Keratinocyte (primary cell): ENCODE results near the gene LGALS14. TPM values are rescaled to one million over a fixed set of nuclear protein-coding genes. Genes with fewer than 3 reads are reported as not detected.
"Not testable (repeated sequence)": the region's sequence is repeated elsewhere in the genome, so short reads cannot be mapped to it uniquely, and the experiment has no call there.

ENCODE experiments used
- DNase-seq: peaks from one replicate; pipeline ENCODE4 v3.0.0-alpha.2; 2011; ENCODE audit warnings: low read depth, missing footprints, low spot score
- FAIRE-seq: peaks from 2 replicates; lab custom pipeline; 2011; peaks lifted over from hg19 to GRCh38; lab: Jason Lieb, UNC
- H2AFZ ChIP-seq: 2 replicates; pipeline ENCODE4 v1.6.0; 2012; ENCODE audit warnings: low read length, control low read depth, inconsistent platforms; ENCODE audit not compliant: control insufficient read depth
- H3K27ac ChIP-seq: 2 replicates; pipeline ENCODE4 v1.5.1; 2011; ENCODE audit warnings: low read length; ENCODE audit not compliant: control insufficient read depth, insufficient read depth
- H3K27me3 ChIP-seq: 3 replicates; pipeline ENCODE4 v1.6.0; 2011; ENCODE audit warnings: low read length; ENCODE audit not compliant: control insufficient read depth, insufficient read depth; ENCODE audit errors: extremely low read depth
- H3K36me3 ChIP-seq, 2 experiments: 2 replicates in 1 of 2; 3 replicates in 1 of 2; pipeline ENCODE4 v1.5.1; 2011; ENCODE audit warnings: low read length in 2 of 2, mild to moderate bottlenecking in 1 of 2; ENCODE audit not compliant: control insufficient read depth in 2 of 2, insufficient read depth in 2 of 2; ENCODE audit errors: extremely low read depth in 1 of 2
- H3K4me1 ChIP-seq: 3 replicates; pipeline ENCODE4 v1.5.1; 2011; ENCODE audit warnings: low read length; ENCODE audit not compliant: control insufficient read depth, insufficient read depth; ENCODE audit errors: extremely low read depth
- H3K4me2 ChIP-seq: 3 replicates; pipeline ENCODE4 v1.6.0; 2011; ENCODE audit warnings: low read depth, low read length; ENCODE audit not compliant: control insufficient read depth, insufficient read depth; ENCODE audit errors: extremely low read depth
- H3K4me3 ChIP-seq, 3 experiments: fragments of 200-600 bp in 1 of 3; sonication (generic) in 1 of 3; 2 replicates in 2 of 3; 3 replicates in 1 of 3; pipeline ENCODE4 v1.5.1; 2011 to 2016; ENCODE audit warnings: low read length in 3 of 3, mild to moderate bottlenecking in 3 of 3, control low read depth in 2 of 3, inconsistent platforms in 1 of 3, low read depth in 1 of 3, mixed read lengths in 1 of 3, mixed run types in 1 of 3, moderate library complexity in 1 of 3; ENCODE audit not compliant: control insufficient read depth in 2 of 3, insufficient read depth in 2 of 3; ENCODE audit errors: extremely low read depth in 1 of 3
- H3K79me2 ChIP-seq: 2 replicates; pipeline ENCODE4 v1.6.0; 2012; ENCODE audit warnings: low read length; ENCODE audit not compliant: control insufficient read depth, insufficient read depth
- H3K9ac ChIP-seq: 3 replicates; pipeline ENCODE4 v1.6.0; 2011; ENCODE audit warnings: low read length; ENCODE audit not compliant: control insufficient read depth, insufficient read depth; ENCODE audit errors: extremely low read depth
- H3K9me1 ChIP-seq: 3 replicates; pipeline ENCODE4 v1.6.0; 2011; ENCODE audit warnings: low read length; ENCODE audit not compliant: control insufficient read depth, insufficient read depth; ENCODE audit errors: extremely low read depth
- H3K9me3 ChIP-seq: 2 replicates; pipeline ENCODE4 v1.5.1; 2012; ENCODE audit warnings: low read depth, low read length; ENCODE audit not compliant: control insufficient read depth
- H4K20me1 ChIP-seq: 3 replicates; pipeline ENCODE4 v1.6.0; 2011; ENCODE audit warnings: low read length; ENCODE audit not compliant: control insufficient read depth, insufficient read depth; ENCODE audit errors: extremely low read depth
- CTCF ChIP-seq, 3 experiments: IDR thresholded peaks in 1 of 3; conservative IDR thresholded peaks in 1 of 3; optimal IDR thresholded peaks in 1 of 3; 2 replicates in 2 of 3; 3 replicates in 1 of 3; pipeline versions ENCODE3 to v1.5.1; 2011; ENCODE audit warnings: low read length in 3 of 3, mild to moderate bottlenecking in 3 of 3, moderate library complexity in 2 of 3, control low read depth in 1 of 3, inconsistent platforms in 1 of 3; ENCODE audit not compliant: insufficient read depth in 2 of 3; ENCODE audit errors: extremely low read depth in 1 of 3
- EZH2 ChIP-seq: IDR thresholded peaks from one replicate; pipeline ENCODE4 v1.6.1; 2012; ENCODE audit warnings: inconsistent platforms, mild to moderate bottlenecking, low read length, moderate library complexity
- dilution Hi-C: fragments of 300-500 bp; cut with MboI; formaldehyde crosslinking; loops from one replicate; pipeline ENCODE4 v1.7.0; 2020; ENCODE audit warnings: low sequenced_read_pairs; ENCODE audit not compliant: extremely low pct_ligation_motif_present
- polyA plus RNA-seq, 5 experiments: library from polyadenylated mRNA; depleted of rRNA in 3 of 5; stranded (reverse) in 3 of 5; stranded (forward) in 1 of 5; unstranded in 1 of 5; fragments of >200 nt; gene quantifications; 1 replicate in 1 of 5; 2 replicates in 3 of 5; 3 replicates in 1 of 5; pipeline versions ENCODE4 v1.2.1 to v1.2.3, GENCODE V29; 2011 to 2012; ENCODE audit warnings: missing spikeins in 2 of 5, low read depth in 1 of 5, low replicate concordance in 1 of 5

The LGALS14 gene
- polyA plus RNA-seq, 1 donor (not counting 4 experiments of a cell fraction or from before 2014, with no cell fraction given): not detected

GRCh38 chr19:39661565-39661964 is 42.7 kb upstream of the LGALS14 start:
- H3K36me3 ChIP-seq: no peaks in the 10 kb centered on the region
- no peak overlapping the region for H3K9ac ChIP-seq
- H2AFZ ChIP-seq: no peak overlapping the region
- no peak overlapping the region for H3K4me2 ChIP-seq
- FAIRE-seq: no peak
- H3K9me3 ChIP-seq: no peaks in the 10 kb centered on the region
- no peaks in the 10 kb centered on the region for H3K9me1 ChIP-seq
- dilution Hi-C loops: no loop called here
- TF ChIP-seq CTCF (optimal IDR thresholded peaks at IDR 0.05 in 1 of 3, IDR thresholded peaks at IDR 0.05 in 1 of 3, conservative IDR thresholded peaks at IDR 0.05 in 1 of 3; ENCODE audit: extremely low read depth in 1 of 3, insufficient read depth in 2 of 3, low read length in 3 of 3) (no peak), EZH2 (no peak)
- H4K20me1 ChIP-seq: no peaks in the 10 kb centered on the region
- H3K27ac ChIP-seq: no peak overlapping the region
- H3K4me1 ChIP-seq: no peaks in the 10 kb centered on the region
- no peaks in the 10 kb centered on the region for H3K79me2 ChIP-seq
- DNase-seq: no peak
- no peaks in the 10 kb centered on the region for H3K27me3 ChIP-seq
- no peak overlapping the region for H3K4me3 ChIP-seq

- H3K36me3 ChIP-seq, DNase-seq, H2AFZ ChIP-seq, H3K27ac ChIP-seq, H3K9me1 ChIP-seq, dilution Hi-C loops, H3K9me3 ChIP-seq, H3K4me1 ChIP-seq, H4K20me1 ChIP-seq, FAIRE-seq, H3K4me2 ChIP-seq, H3K27me3 ChIP-seq, H3K4me3 ChIP-seq, H3K9ac ChIP-seq, H3K79me2 ChIP-seq: not testable (repeated sequence)
Observed at GRCh38 chr19:39669860-39670259, 34.4 kb upstream of the LGALS14 start.

GRCh38 chr19:39670998-39671397 is 33.3 kb upstream of the LGALS14 start:
- DNase-seq (no peak), FAIRE-seq (no peak)
- H3K4me2 ChIP-seq: no peak overlapping the region
- H3K27me3 ChIP-seq: no peaks in the 10 kb centered on the region
- no peak overlapping the region for H3K27ac ChIP-seq
- H3K4me1 ChIP-seq: no peaks in the 10 kb centered on the region
- H3K9me3 ChIP-seq: no peaks in the 10 kb centered on the region
- H4K20me1 ChIP-seq: no peaks in the 10 kb centered on the region
- H3K9me1 ChIP-seq: no peaks in the 10 kb centered on the region
- TF ChIP-seq CTCF (optimal IDR thresholded peaks at IDR 0.05 in 1 of 3, IDR thresholded peaks at IDR 0.05 in 1 of 3, conservative IDR thresholded peaks at IDR 0.05 in 1 of 3; ENCODE audit: extremely low read depth in 1 of 3, insufficient read depth in 2 of 3, low read length in 3 of 3) (no peak), EZH2 (no peak)
- no peak overlapping the region for H2AFZ ChIP-seq
- H3K36me3 ChIP-seq: no peaks in the 10 kb centered on the region
- H3K4me3 ChIP-seq: no peak overlapping the region
- dilution Hi-C loops: no loop called here
- no peak overlapping the region for H3K9ac ChIP-seq
- H3K79me2 ChIP-seq: no peaks in the 10 kb centered on the region
